CD14-positive monocyte (primary cell): Measurements from ENCODE around the gene NTRK2. TPM values are rescaled to one million over a fixed set of nuclear protein-coding genes. Genes with fewer than 3 reads are reported as not detected.

ENCODE experiments used
- DNase-seq, 3 donors: peaks; one replicate each; pipeline ENCODE4 v3.0.0-alpha.2; 2011 to 2022
- H2AFZ ChIP-seq: 2 replicates; pipeline ENCODE4 v1.6.0; 2012; ENCODE audit warnings: mild to moderate bottlenecking, low read depth, low read length, inconsistent platforms; ENCODE audit not compliant: insufficient read depth, poor library complexity, severe bottlenecking
- H3K27ac ChIP-seq, 2 donors: 1 replicate in 1 of 2; 2 replicates in 1 of 2; pipeline ENCODE4 v1.5.1; 2012 to 2013; ENCODE audit warnings: low read length in 2 of 2, control low read depth in 1 of 2, inconsistent platforms in 1 of 2, low read depth in 1 of 2, mild to moderate bottlenecking in 1 of 2
- H3K27me3 ChIP-seq, 2 donors: one replicate each; pipeline versions ENCODE4 v1.6.0 to v1.6.1; 2011 to 2013; ENCODE audit warnings: low read length in 2 of 2; ENCODE audit not compliant: control insufficient read depth in 2 of 2, insufficient read depth in 2 of 2
- H3K36me3 ChIP-seq, 2 donors: replicated peaks in 1 of 2; 1 replicate in 1 of 2; 2 replicates in 1 of 2; pipeline versions ENCODE4 v1.5.1 to v1.6.1; 2012 to 2013; ENCODE audit warnings: low read length in 2 of 2, control low read depth in 1 of 2, inconsistent platforms in 1 of 2, mild to moderate bottlenecking in 1 of 2; ENCODE audit not compliant: insufficient read depth in 2 of 2, control insufficient read depth in 1 of 2
- H3K4me1 ChIP-seq, 2 donors: 1 replicate in 1 of 2; 2 replicates in 1 of 2; pipeline versions ENCODE4 v1.5.1 to v1.6.1; 2012 to 2013; ENCODE audit warnings: low read length in 2 of 2, control low read depth in 1 of 2, inconsistent platforms in 1 of 2, mild to moderate bottlenecking in 1 of 2, moderate library complexity in 1 of 2; ENCODE audit not compliant: insufficient read depth in 2 of 2, control insufficient read depth in 1 of 2
- H3K4me2 ChIP-seq: replicated peaks from 2 replicates; pipeline ENCODE3; 2012; ENCODE audit warnings: low read length, moderate library complexity, mild to moderate bottlenecking; ENCODE audit not compliant: poor library complexity, severe bottlenecking; ENCODE audit errors: extremely low read depth
- H3K4me3 ChIP-seq, 3 experiments: fragments of 200-600 bp in 1 of 3; sonication (generic) in 1 of 3; replicated peaks in 1 of 3; 1 replicate in 2 of 3; 2 replicates in 1 of 3; pipeline ENCODE4 v1.5.1; 2011 to 2013; ENCODE audit warnings: low read length in 3 of 3, mild to moderate bottlenecking in 3 of 3, control low read depth in 2 of 3, low read depth in 2 of 3, inconsistent platforms in 1 of 3, moderate library complexity in 1 of 3
- H3K79me2 ChIP-seq: 2 replicates; pipeline ENCODE4 v1.6.0; 2012; ENCODE audit warnings: mild to moderate bottlenecking, control low read depth, inconsistent platforms, low read length, moderate library complexity; ENCODE audit not compliant: insufficient read depth
- H3K9ac ChIP-seq: 2 replicates; pipeline ENCODE4 v1.6.0; 2017; ENCODE audit warnings: low read length, mild to moderate bottlenecking; ENCODE audit not compliant: insufficient read depth, poor library complexity, severe bottlenecking
- H3K9me3 ChIP-seq, 2 donors: replicated peaks in 1 of 2; 1 replicate in 1 of 2; 2 replicates in 1 of 2; pipeline versions ENCODE4 v1.5.1 to v1.6.1; 2012 to 2013; ENCODE audit warnings: low read length in 2 of 2, control low read depth in 1 of 2; ENCODE audit not compliant: control insufficient read depth in 1 of 2, insufficient read depth in 1 of 2
- H4K20me1 ChIP-seq: 2 replicates; pipeline ENCODE4 v1.6.0; 2012; ENCODE audit warnings: mild to moderate bottlenecking, low read length, control low read depth, moderate library complexity; ENCODE audit not compliant: insufficient read depth
- H3K27ac Mint-ChIP-seq, 7 donors: one replicate each; pipeline ENCODE4 v1.8.0; 2020; ENCODE audit warnings: mild to moderate bottlenecking in 7 of 7, mixed read lengths in 7 of 7, moderate library complexity in 6 of 7, inconsistent platforms in 2 of 7
- H3K27me3 Mint-ChIP-seq, 3 donors: one replicate each; pipeline ENCODE4 v1.8.0; 2021 to 2022; ENCODE audit warnings: low read depth in 3 of 3, mild to moderate bottlenecking in 3 of 3, mixed read lengths in 3 of 3, moderate library complexity in 3 of 3, inconsistent platforms in 1 of 3
- H3K36me3 Mint-ChIP-seq, 2 donors: one replicate each; pipeline ENCODE4 v1.8.0; 2020; ENCODE audit warnings: mixed read lengths in 2 of 2, inconsistent platforms in 1 of 2, mild to moderate bottlenecking in 1 of 2
- H3K4me1 Mint-ChIP-seq: one replicate; pipeline ENCODE4 v1.8.0; 2020; ENCODE audit warnings: mild to moderate bottlenecking, mixed read lengths
- H3K4me3 Mint-ChIP-seq, 2 donors: one replicate each; pipeline ENCODE4 v1.8.0; 2020; ENCODE audit warnings: mild to moderate bottlenecking in 2 of 2, mixed read lengths in 2 of 2, moderate library complexity in 1 of 2
- H3K9me3 Mint-ChIP-seq, 7 donors: one replicate each; pipeline ENCODE4 v1.8.0; 2020 to 2022; ENCODE audit warnings: mixed read lengths in 7 of 7, mild to moderate bottlenecking in 6 of 7, moderate library complexity in 6 of 7, inconsistent platforms in 2 of 7
- CTCF ChIP-seq: fragments of 200-600 bp; IDR thresholded peaks from one replicate; pipeline ENCODE4 v1.8.0; 2022; ENCODE audit warnings: antibody characterized with exemption, mild to moderate bottlenecking
- WGBS: methylation state at CpG from one replicate; pipeline ENCODE4 v1.1.5; 2013; ENCODE audit warnings: missing lambda C conversion rate; ENCODE audit not compliant: insufficient coverage; 5-methylcytosine and 5-hydroxymethylcytosine counted together
- intact Hi-C, 2 donors: fragments of 100-400 bp; cut with micrococcal nuclease; formaldehyde crosslinking; loops; one replicate each; pipeline versions ENCODE4 v1.15.0 to v1.15.1; 2023
- polyA plus RNA-seq, 3 donors: library from polyadenylated mRNA; depleted of rRNA in 1 of 3; unstranded in 2 of 3; stranded (reverse) in 1 of 3; fragments of 300-500 nt in 2 of 3; fragments of >200 nt in 1 of 3; fragmentation: Illumina TruSeq in 2 of 3; gene quantifications; 1 replicate in 2 of 3; 2 replicates in 1 of 3; pipeline ENCODE4 v1.2.3, GENCODE V29; 2012 to 2021

NTRK2 gene
- polyA plus RNA-seq, 3 donors, result not detected

DNA sequence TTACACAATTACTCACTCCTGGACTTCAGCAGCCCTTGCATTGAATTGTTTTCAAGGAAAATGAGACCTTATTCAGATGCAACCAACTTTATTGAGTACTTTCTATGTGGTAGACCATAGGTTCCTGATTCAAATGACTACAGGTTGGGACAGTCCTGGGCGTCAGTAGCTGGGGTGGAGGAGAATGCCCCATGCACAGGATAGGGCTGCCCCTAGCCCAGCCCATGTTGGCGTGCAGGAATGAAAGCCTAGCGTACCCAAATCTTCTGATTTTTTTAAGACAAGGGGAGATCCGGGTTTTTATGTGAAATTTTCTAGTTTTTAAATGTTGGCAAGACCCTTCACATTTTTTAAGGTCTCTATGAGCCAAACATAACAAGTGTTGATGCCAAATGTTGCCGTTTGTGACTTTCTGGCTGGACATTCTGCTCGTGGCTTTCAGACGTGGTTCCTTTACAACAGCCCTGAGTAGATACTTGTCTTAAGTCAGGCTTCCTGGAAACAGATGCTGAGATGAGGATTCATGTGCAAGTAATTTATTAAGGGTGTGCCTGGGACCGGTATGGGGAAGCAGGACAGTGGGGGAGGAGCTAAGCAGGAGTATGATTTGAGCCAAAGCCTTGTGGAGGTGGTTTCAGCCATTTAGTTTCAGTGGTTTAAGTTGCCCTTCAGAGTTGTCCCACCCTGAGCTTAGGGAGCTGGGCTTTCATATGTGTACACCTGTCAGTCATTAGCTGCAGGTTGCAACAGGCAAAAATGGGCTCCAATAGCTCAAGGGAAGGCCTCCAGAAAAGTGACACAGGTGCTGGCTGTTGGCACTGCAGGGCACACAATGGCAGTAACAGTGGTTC is 154.1 kb downstream of the NTRK2 start:
- H3K4me1 ChIP-seq, result no peaks in the 10 kb centered on the region
- Mint-ChIP-seq H3K27ac (no peak overlapping the region), H3K4me1 (no peaks in the 10 kb centered on the region), H3K9me3 (peaks cover 0 to 3% (median 1%) of the 10 kb centered on the region in 7 donors), H3K4me3 (no peak overlapping the region), H3K27me3 (no peaks in the 10 kb centered on the region), H3K36me3 (no peaks in the 10 kb centered on the region)
- no peaks in the 10 kb centered on the region for H3K27me3 ChIP-seq
- H3K27ac ChIP-seq, result no peak overlapping the region
- H2AFZ ChIP-seq, result no peak overlapping the region
- H3K36me3 ChIP-seq, result no peaks in the 10 kb centered on the region
- no peak overlapping the region for H3K4me3 ChIP-seq
- H3K79me2 ChIP-seq, result no peaks in the 10 kb centered on the region
- 71% methylated on average over 7 of the region's 8 CpGs for WGBS
- DNase-seq, result no peak
- no peaks in the 10 kb centered on the region for H3K9me3 ChIP-seq
- H3K9ac ChIP-seq, result no peak overlapping the region
- H4K20me1 ChIP-seq, result no peaks in the 10 kb centered on the region
- no peak for TF ChIP-seq CTCF
- intact Hi-C loops, result no loop called here
- H3K4me2 ChIP-seq, result no peak overlapping the region

DNA sequence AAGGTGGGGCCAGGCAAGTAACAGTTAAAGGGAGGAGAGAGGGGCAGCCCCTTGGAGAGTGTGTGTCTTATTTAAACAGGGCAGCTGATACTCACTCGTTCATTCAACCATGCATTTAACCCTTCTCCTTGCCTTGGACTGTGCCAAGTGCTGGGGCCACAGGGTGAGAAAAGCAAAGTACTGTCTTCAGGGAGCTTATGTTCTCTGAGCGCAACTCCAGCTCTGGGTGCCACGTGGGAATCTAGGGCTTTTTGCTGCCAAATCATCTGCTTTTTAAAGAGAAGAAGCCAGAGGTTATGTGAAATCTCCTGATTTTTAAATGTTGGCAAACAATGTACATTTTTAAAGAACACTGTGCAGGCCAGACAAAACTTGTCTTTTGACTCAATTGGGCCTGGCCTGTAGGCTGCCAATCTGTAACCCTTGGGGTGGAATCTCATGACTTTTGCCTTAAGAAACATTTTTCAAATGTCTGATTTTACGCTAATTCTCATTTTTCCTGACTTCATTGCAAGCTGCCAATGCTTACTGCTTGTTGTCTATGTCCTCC is 157.8 kb downstream of the NTRK2 start:
- no peaks in the 10 kb centered on the region for H3K4me1 Mint-ChIP-seq
- Histone ChIP-seq H3K27ac (no peak overlapping the region), H3K4me3 (no peak overlapping the region), H2AFZ (no peak overlapping the region), H4K20me1 (no peaks in the 10 kb centered on the region), H3K4me2 (no peak overlapping the region), H3K36me3 (no peaks in the 10 kb centered on the region), H3K9me3 (no peaks in the 10 kb centered on the region), H3K27me3 (no peaks in the 10 kb centered on the region), H3K79me2 (no peaks in the 10 kb centered on the region), H3K9ac (no peak overlapping the region), H3K4me1 (no peaks in the 10 kb centered on the region)
- intact Hi-C loops, result no loop called here
- no peak for DNase-seq
- no peak overlapping the region for H3K4me3 Mint-ChIP-seq
- H3K9me3 Mint-ChIP-seq, result peaks cover 0 to 3% (median 0%) of the 10 kb centered on the region in 7 donors
- TF ChIP-seq CTCF, result no peak
- no peak overlapping the region for H3K27ac Mint-ChIP-seq
- no peaks in the 10 kb centered on the region for H3K36me3 Mint-ChIP-seq
- 87% methylated on average over 3 of the region's 4 CpGs for WGBS
- H3K27me3 Mint-ChIP-seq, result no peaks in the 10 kb centered on the region
